ENCODE results near the gene GPR33. TPM values are rescaled to one million over a fixed set of nuclear protein-coding genes. Genes with fewer than 3 reads are reported as not detected.
A peak's percentile ranks its signal among the peaks of the same experiment; 100 is the strongest.

Gene GPR33
- total RNA-seq, 2 donors from 2014 or later, result not detected

DNA sequence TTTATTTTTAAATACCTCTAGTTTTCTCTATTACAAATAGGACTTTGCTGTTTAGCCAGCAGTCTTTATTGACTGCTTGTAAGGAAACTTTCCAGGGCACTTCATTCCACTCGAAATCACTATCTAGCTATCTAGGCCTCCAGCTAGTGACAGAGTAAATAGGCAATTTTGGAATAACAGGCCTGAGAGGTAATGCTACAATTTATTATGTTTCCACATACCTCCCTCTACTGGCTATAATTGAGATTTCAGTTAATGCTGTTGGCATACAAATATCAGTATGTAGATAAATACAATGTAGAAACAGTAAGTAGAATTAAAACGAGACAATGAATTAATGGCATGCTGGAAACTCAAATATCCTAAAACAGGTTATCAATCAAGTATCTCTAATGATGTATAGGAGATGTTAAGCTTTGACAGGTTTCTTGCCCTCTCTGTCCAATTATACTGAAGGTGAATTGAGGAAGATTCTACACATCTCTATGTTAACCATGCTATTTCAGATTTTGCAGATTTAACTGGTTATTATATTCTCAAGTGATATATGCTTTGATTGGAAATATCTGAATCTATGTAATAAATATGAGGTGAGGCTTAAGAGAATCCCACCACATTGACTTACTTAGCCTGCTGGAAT lies 37.7 kb downstream of the GPR33 start:
- Histone ChIP-seq H3K27me3 (ENCODE audit: control insufficient read depth, insufficient read depth, low read length, poor library complexity, severe bottlenecking) (no peaks in the 10 kb centered on the region), H3K9me3 (ENCODE audit: control insufficient read depth, low read length) (no peaks in the 10 kb centered on the region), H3K27ac (ENCODE audit: low read depth, low read length) (no peak overlapping the region), H3K4me3 (ENCODE audit: low read length) (no peak overlapping the region), H3K4me1 (ENCODE audit: control insufficient read depth, insufficient read depth, low read length) (no peaks in the 10 kb centered on the region), H3K9ac (ENCODE audit: extremely low read depth, low read length, poor library complexity, severe bottlenecking) (no peak overlapping the region), H3K36me3 (ENCODE audit: control insufficient read depth, insufficient read depth, low read length) (peaks cover 52% of the 10 kb centered on the region)
- TF ChIP-seq, protein P1, sequence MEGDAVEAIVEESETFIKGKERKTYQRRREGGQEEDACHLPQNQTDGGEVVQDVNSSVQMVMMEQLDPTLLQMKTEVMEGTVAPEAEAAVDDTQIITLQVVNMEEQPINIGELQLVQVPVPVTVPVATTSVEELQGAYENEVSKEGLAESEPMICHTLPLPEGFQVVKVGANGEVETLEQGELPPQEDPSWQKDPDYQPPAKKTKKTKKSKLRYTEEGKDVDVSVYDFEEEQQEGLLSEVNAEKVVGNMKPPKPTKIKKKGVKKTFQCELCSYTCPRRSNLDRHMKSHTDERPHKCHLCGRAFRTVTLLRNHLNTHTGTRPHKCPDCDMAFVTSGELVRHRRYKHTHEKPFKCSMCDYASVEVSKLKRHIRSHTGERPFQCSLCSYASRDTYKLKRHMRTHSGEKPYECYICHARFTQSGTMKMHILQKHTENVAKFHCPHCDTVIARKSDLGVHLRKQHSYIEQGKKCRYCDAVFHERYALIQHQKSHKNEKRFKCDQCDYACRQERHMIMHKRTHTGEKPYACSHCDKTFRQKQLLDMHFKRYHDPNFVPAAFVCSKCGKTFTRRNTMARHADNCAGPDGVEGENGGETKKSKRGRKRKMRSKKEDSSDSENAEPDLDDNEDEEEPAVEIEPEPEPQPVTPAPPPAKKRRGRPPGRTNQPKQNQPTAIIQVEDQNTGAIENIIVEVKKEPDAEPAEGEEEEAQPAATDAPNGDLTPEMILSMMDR (conservative IDR thresholded peaks at IDR 0.05), result peak; percentile 68
- Mint-ChIP-seq H3K9me3 (no peaks in the 10 kb centered on the region), H3K4me3 (no peak overlapping the region), H3K27ac (no peak overlapping the region), H3K4me1 (no peaks in the 10 kb centered on the region), H3K27me3 (ENCODE audit: insufficient read depth) (no peaks in the 10 kb centered on the region), H3K36me3 (ENCODE audit: low read depth) (peaks cover 28% of the 10 kb centered on the region)
- DNase-seq, result no peak
- WGBS, 2 experiments (ENCODE audit: insufficient coverage in 1 of 2, insufficient read length in 1 of 2), result 84% methylated on average over 2 of the region's 2 CpGs; no CpG with 5 or more reads in 1 of the 2 experiments

DNA sequence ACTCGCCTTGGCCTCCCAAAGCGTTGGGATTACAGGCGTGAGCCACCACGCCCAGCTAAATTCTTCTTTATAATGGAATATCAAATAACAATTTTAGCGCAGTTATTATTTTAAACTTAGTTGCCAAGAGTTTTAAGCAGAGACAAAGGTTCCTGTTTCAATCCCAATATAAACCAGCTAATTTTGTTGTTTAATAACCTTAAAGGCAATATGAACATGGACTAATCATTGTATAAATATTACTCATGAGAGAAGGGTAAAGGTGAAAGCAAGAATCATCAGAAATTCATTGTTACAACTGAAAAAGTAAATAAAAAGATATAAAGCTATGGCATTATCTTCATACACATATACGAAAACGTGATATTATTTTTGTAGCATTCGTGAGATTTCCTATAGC lies 38.7 kb downstream of the GPR33 start:
- Histone ChIP-seq H3K27me3 (ENCODE audit: control insufficient read depth, insufficient read depth, low read length, poor library complexity, severe bottlenecking) (no peaks in the 10 kb centered on the region), H3K4me3 (ENCODE audit: low read length) (no peak overlapping the region), H3K9me3 (ENCODE audit: control insufficient read depth, low read length) (no peaks in the 10 kb centered on the region), H3K36me3 (ENCODE audit: control insufficient read depth, insufficient read depth, low read length) (peaks cover 52% of the 10 kb centered on the region), H3K4me1 (ENCODE audit: control insufficient read depth, insufficient read depth, low read length) (no peaks in the 10 kb centered on the region), H3K27ac (ENCODE audit: low read depth, low read length) (no peak overlapping the region), H3K9ac (ENCODE audit: extremely low read depth, low read length, poor library complexity, severe bottlenecking) (no peak overlapping the region)
- 86 to 89% methylated on average over 5 to 8 of the region's 8 CpGs for WGBS, 2 experiments (ENCODE audit: insufficient coverage in 1 of 2, insufficient read length in 1 of 2)
- peaks cover 30% of the 10 kb centered on the region for H3K36me3 Mint-ChIP-seq (ENCODE audit: low read depth)
- no peak overlapping the region for H3K27ac Mint-ChIP-seq
- no peak overlapping the region for H3K4me3 Mint-ChIP-seq
- TF ChIP-seq, protein P1 (conservative IDR thresholded peaks at IDR 0.05), result no peak
- no peak for DNase-seq
- no peaks in the 10 kb centered on the region for H3K9me3 Mint-ChIP-seq
- H3K27me3 Mint-ChIP-seq (ENCODE audit: insufficient read depth), result no peaks in the 10 kb centered on the region
- no peaks in the 10 kb centered on the region for H3K4me1 Mint-ChIP-seq

DNA sequence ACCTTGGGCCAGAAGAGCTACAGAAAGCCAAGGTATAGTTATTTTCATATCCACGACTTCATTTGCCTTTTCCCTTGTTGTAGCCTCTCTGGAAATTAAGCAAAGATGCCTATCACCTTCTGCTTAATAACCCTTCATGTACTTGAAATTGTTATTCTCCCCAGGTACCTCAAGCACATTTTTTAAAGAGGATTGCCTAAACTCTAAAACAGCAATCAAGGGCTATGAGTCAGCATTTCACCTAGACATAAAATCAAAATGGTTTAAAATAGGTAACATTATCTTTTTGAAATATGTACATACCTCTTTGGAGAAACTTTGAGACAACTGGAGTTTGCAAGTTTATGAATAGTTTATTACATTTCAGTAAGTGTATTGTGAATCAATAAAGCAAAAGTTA lies 42.1 kb downstream of the GPR33 start:
- Histone ChIP-seq H3K27me3 (ENCODE audit: control insufficient read depth, insufficient read depth, low read length, poor library complexity, severe bottlenecking) (no peaks in the 10 kb centered on the region), H3K27ac (ENCODE audit: low read depth, low read length) (no peak overlapping the region), H3K4me3 (ENCODE audit: low read length) (no peak overlapping the region), H3K4me1 (ENCODE audit: control insufficient read depth, insufficient read depth, low read length) (no peaks in the 10 kb centered on the region), H3K9ac (ENCODE audit: extremely low read depth, low read length, poor library complexity, severe bottlenecking) (no peak overlapping the region), H3K9me3 (ENCODE audit: control insufficient read depth, low read length) (no peaks in the 10 kb centered on the region), H3K36me3 (ENCODE audit: control insufficient read depth, insufficient read depth, low read length) (peaks cover 32% of the 10 kb centered on the region)
- no peaks in the 10 kb centered on the region for H3K4me1 Mint-ChIP-seq
- no peak for DNase-seq
- no peak overlapping the region for H3K27ac Mint-ChIP-seq
- TF ChIP-seq, protein P1 (conservative IDR thresholded peaks at IDR 0.05), result no peak
- H3K27me3 Mint-ChIP-seq (ENCODE audit: insufficient read depth), result no peaks in the 10 kb centered on the region
- no peak overlapping the region for H3K4me3 Mint-ChIP-seq
- H3K9me3 Mint-ChIP-seq, result no peaks in the 10 kb centered on the region
- peaks cover 19% of the 10 kb centered on the region for H3K36me3 Mint-ChIP-seq (ENCODE audit: low read depth)
- WGBS, 2 experiments (ENCODE audit: insufficient coverage in 1 of 2, insufficient read length in 1 of 2), result 88 to 100% methylated on average over 1 of the region's 1 CpG

Measured in endodermal cell (in vitro differentiated cells).